Stimulated activated CD4-positive, alpha-beta T cell treated with anti-CD3 and anti-CD28 coated beads, Interleukin-12 subunit alpha, Interleukin-12 subunit beta, amount 100 ng/mL, for 24 hours (primary cell): ENCODE data around the gene INPP4A.

Experiments used
- DNase-seq, 2 experiments: peaks; one replicate each; pipeline ENCODE4 v3.0.0-alpha.2; 2020; ENCODE audit warnings: low read depth in 2 of 2

INPP4A gene

GRCh38 chr2:98541489-98541888 is 96.8 kb downstream of the INPP4A start:
- DNase-seq, result no peak

GRCh38 chr2:98541906-98542305 is 97.2 kb downstream of the INPP4A start:
- no peak for DNase-seq

GRCh38 chr2:98543214-98543613 is 98.6 kb downstream of the INPP4A start:
- DNase-seq, result no peak

- DNase-seq, result no peak
Measured at GRCh38 chr2:98543842-98544241, 99.2 kb downstream of the INPP4A start.

GRCh38 chr2:98545591-98545990 is 100.9 kb downstream of the INPP4A start:
- no peak for DNase-seq

- DNase-seq, result no peak
Measured at GRCh38 chr2:98546186-98546585, 101.5 kb downstream of the INPP4A start.

- DNase-seq, result no peak
Measured at GRCh38 chr2:98547092-98547790, 102.6 kb downstream of the INPP4A start.

- DNase-seq, result no peak
Measured at GRCh38 chr2:98548920-98549818, 104.5 kb downstream of the INPP4A start.

GRCh38 chr2:98550165-98550564 is 105.5 kb downstream of the INPP4A start:
- no peak for DNase-seq

GRCh38 chr2:98551316-98551715 is 106.7 kb downstream of the INPP4A start:
- DNase-seq, result peak in 1 of 2 experiments; percentile 32

- DNase-seq, result no peak
Measured at GRCh38 chr2:98552499-98553179, 108.0 kb downstream of the INPP4A start.

GRCh38 chr2:98554116-98554861 is 109.6 kb downstream of the INPP4A start:
- no peak for DNase-seq

GRCh38 chr2:98555696-98556095 is 111.0 kb downstream of the INPP4A start:
- DNase-seq, result no peak

GRCh38 chr2:98556344-98557033 is 111.8 kb downstream of the INPP4A start:
- no peak for DNase-seq

GRCh38 chr2:98558852-98559530 is 114.3 kb downstream of the INPP4A start:
- no peak for DNase-seq

GRCh38 chr2:98559581-98559980 is 114.9 kb downstream of the INPP4A start:
- DNase-seq, result no peak

- DNase-seq, result no peak
Measured at GRCh38 chr2:98560256-98560771, 115.7 kb downstream of the INPP4A start.

GRCh38 chr2:98561018-98561417 is 116.4 kb downstream of the INPP4A start:
- DNase-seq, result no peak

- no peak for DNase-seq
Measured at GRCh38 chr2:98561902-98562695, 117.4 kb downstream of the INPP4A start.
